GM10248 (cell line): ENCODE data around the gene PLXNB3.

Experiments used
- CTCF ChIA-PET: fragments of 300-600 bp; sonication (Branson Sonifier 250); formaldehyde crosslinking; extraction: SDS; loops from one replicate; lab custom pipeline; 2021; ENCODE audit warnings: antibody characterized with exemption; lab: Yijun Ruan, JAX
- POLR2A ChIA-PET: fragments of 350-650 bp; sonication (Branson Sonifier 250); formaldehyde crosslinking; extraction: SDS; loops from one replicate; lab custom pipeline; 2020; ENCODE audit warnings: antibody characterized with exemption; lab: Yijun Ruan, JAX
- DNase-seq: peaks from one replicate; pipeline ENCODE4 v3.0.0; 2012; ENCODE audit errors: extremely low spot score
- CTCF ChIP-seq: IDR thresholded peaks from 2 replicates; pipeline ENCODE4 v1.5.1; 2012; ENCODE audit warnings: mild to moderate bottlenecking, low read depth; ENCODE audit errors: extremely low read depth, missing control alignments, control extremely low read depth

Gene PLXNB3

DNA sequence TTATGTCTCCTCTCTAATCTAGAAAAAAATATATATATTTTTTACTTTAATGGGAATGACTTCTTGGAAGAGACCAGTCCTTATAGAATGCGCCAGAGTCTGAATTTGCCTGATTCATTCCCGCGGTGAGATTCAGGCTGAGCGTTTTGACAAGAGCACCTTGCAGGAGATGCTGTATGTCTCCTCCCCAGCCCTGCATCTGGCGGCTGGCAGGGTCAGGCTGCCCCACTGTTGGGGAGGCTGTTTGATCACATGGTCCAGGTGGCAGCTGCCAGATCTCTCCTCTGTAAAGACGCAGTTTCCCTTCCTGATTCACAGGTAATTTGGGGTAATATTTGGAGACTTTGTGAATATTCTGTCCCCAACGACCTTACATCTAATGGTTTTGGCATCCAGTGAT lies 56.6 kb downstream of the PLXNB3 start:
- no peak for DNase-seq
- POLR2A ChIA-PET, result no interaction called here
- TF ChIP-seq CTCF, result no peak
- CTCF ChIA-PET, result no interaction called here

GRCh38 chrX:153821066-153821465 lies 57.0 kb downstream of the PLXNB3 start:
- POLR2A ChIA-PET, result no interaction called here
- DNase-seq, result no peak
- CTCF ChIA-PET, result no interaction called here
- TF ChIP-seq CTCF, result no peak

GRCh38 chrX:153824348-153824747 lies 60.3 kb downstream of the PLXNB3 start:
- DNase-seq, result no peak
- ChIA-PET POLR2A (no interaction called here), CTCF (no interaction called here)
- no peak for TF ChIP-seq CTCF

- no peak for TF ChIP-seq CTCF
- CTCF ChIA-PET, result no interaction called here
- DNase-seq, result no peak
- POLR2A ChIA-PET, result no interaction called here
These were observed 61.0 kb downstream of the PLXNB3 start for GRCh38 chrX:153825042-153825441.
